T-helper 1 cell treated with Interleukin-12 subunit alpha and Interleukin-12 subunit beta and Interleukin-4 antibody, amounts not matched to agents 30 μg/mL and 1 μg/mL, for 36 hours (primary cell): Measurements from ENCODE around the gene TMC4.

Experiments
- H3K27ac Mint-ChIP-seq: one replicate; pipeline ENCODE4 v1.8.0; 2021; ENCODE audit warnings: mild to moderate bottlenecking, mixed read lengths
- H3K27me3 Mint-ChIP-seq: one replicate; pipeline ENCODE4 v1.8.0; 2021; ENCODE audit warnings: low read depth, mixed read lengths
- H3K36me3 Mint-ChIP-seq: one replicate; pipeline ENCODE4 v1.8.0; 2021; ENCODE audit warnings: low read depth, mixed read lengths
- H3K4me1 Mint-ChIP-seq: one replicate; pipeline ENCODE4 v1.8.0; 2021; ENCODE audit warnings: low read depth, mixed read lengths
- H3K4me3 Mint-ChIP-seq: one replicate; pipeline ENCODE4 v1.8.0; 2021; ENCODE audit warnings: mild to moderate bottlenecking, moderate library complexity, mixed read lengths
- H3K9me3 Mint-ChIP-seq: one replicate; pipeline ENCODE4 v1.8.0; 2021; ENCODE audit warnings: mixed read lengths

Gene TMC4

GRCh38 chr19:54145541-54146158 is 27.3 kb downstream of the TMC4 start:
- Mint-ChIP-seq H3K36me3 (peaks cover 53% of the 10 kb centered on the region), H3K27ac (no peak overlapping the region), H3K9me3 (no peaks in the 10 kb centered on the region), H3K27me3 (no peaks in the 10 kb centered on the region), H3K4me3 (no peak overlapping the region), H3K4me1 (peaks cover 6% of the 10 kb centered on the region)

GRCh38 chr19:54142166-54142780 is 30.7 kb downstream of the TMC4 start:
- no peak overlapping the region for H3K4me3 Mint-ChIP-seq
- H3K27ac Mint-ChIP-seq = no peak overlapping the region
- peaks cover 23% of the 10 kb centered on the region for H3K4me1 Mint-ChIP-seq
- H3K27me3 Mint-ChIP-seq = no peaks in the 10 kb centered on the region
- H3K9me3 Mint-ChIP-seq = no peaks in the 10 kb centered on the region
- peaks cover 44% of the 10 kb centered on the region for H3K36me3 Mint-ChIP-seq

- no peak overlapping the region for H3K27ac Mint-ChIP-seq
- H3K4me3 Mint-ChIP-seq = no peak overlapping the region
- H3K9me3 Mint-ChIP-seq = no peaks in the 10 kb centered on the region
- H3K36me3 Mint-ChIP-seq = peaks cover 37% of the 10 kb centered on the region
- H3K4me1 Mint-ChIP-seq = peaks cover 25% of the 10 kb centered on the region
- H3K27me3 Mint-ChIP-seq = no peaks in the 10 kb centered on the region
Observed at GRCh38 chr19:54141356-54141755, 31.6 kb downstream of the TMC4 start.

GRCh38 chr19:54138489-54139256 is 34.3 kb downstream of the TMC4 start:
- Mint-ChIP-seq H3K9me3 (no peaks in the 10 kb centered on the region), H3K27ac (peak overlapping the region; percentile 88), H3K36me3 (peaks cover 19% of the 10 kb centered on the region), H3K4me3 (peak overlapping the region; percentile 85), H3K27me3 (no peaks in the 10 kb centered on the region), H3K4me1 (peaks cover 36% of the 10 kb centered on the region)

- no peaks in the 10 kb centered on the region for H3K9me3 Mint-ChIP-seq
- peaks cover 36% of the 10 kb centered on the region for H3K4me1 Mint-ChIP-seq
- peaks cover 12% of the 10 kb centered on the region for H3K36me3 Mint-ChIP-seq
- peak within 1 kb of the TSS; percentile 85 for H3K4me3 Mint-ChIP-seq
- H3K27ac Mint-ChIP-seq = peak within 1 kb of the TSS; percentile 88
- no peaks in the 10 kb centered on the region for H3K27me3 Mint-ChIP-seq
Observed at GRCh38 chr19:54137699-54138488, 35.1 kb downstream of the TMC4 start, which contains the start of gene CNOT3. TSS of gene CNOT3 (plus strand) at chr19:54137762. CDS start at chr19:54142979, 5,217 bp downstream.

- H3K27ac Mint-ChIP-seq = peak overlapping the region; percentile 82
- H3K9me3 Mint-ChIP-seq = no peaks in the 10 kb centered on the region
- peak overlapping the region; percentile 84 for H3K4me3 Mint-ChIP-seq
- no peaks in the 10 kb centered on the region for H3K27me3 Mint-ChIP-seq
- H3K4me1 Mint-ChIP-seq = peaks cover 36% of the 10 kb centered on the region
- peaks cover 10% of the 10 kb centered on the region for H3K36me3 Mint-ChIP-seq
Observed at GRCh38 chr19:54136864-54137698, 35.9 kb downstream of the TMC4 start.

GRCh38 chr19:54136086-54136863 is 36.7 kb downstream of the TMC4 start:
- Mint-ChIP-seq H3K27me3 (no peaks in the 10 kb centered on the region), H3K9me3 (no peaks in the 10 kb centered on the region), H3K4me1 (peaks cover 32% of the 10 kb centered on the region), H3K4me3 (peak overlapping the region; percentile 84), H3K36me3 (peaks cover 10% of the 10 kb centered on the region), H3K27ac (peak overlapping the region; percentile 82)

- H3K27me3 Mint-ChIP-seq = no peaks in the 10 kb centered on the region
- peak overlapping the region; percentile 61 for H3K27ac Mint-ChIP-seq
- peaks cover 19% of the 10 kb centered on the region for H3K4me1 Mint-ChIP-seq
- no peak overlapping the region for H3K4me3 Mint-ChIP-seq
- H3K36me3 Mint-ChIP-seq = peaks cover 5% of the 10 kb centered on the region
- no peaks in the 10 kb centered on the region for H3K9me3 Mint-ChIP-seq
Observed at GRCh38 chr19:54133957-54134590, 38.9 kb downstream of the TMC4 start.

- Mint-ChIP-seq H3K27me3 (no peaks in the 10 kb centered on the region), H3K27ac (no peak overlapping the region), H3K4me3 (no peak overlapping the region), H3K4me1 (peaks cover 13% of the 10 kb centered on the region), H3K36me3 (peaks cover under 1% of the 10 kb centered on the region), H3K9me3 (no peaks in the 10 kb centered on the region)
Observed at GRCh38 chr19:54133312-54133956, 39.5 kb downstream of the TMC4 start.

- H3K27me3 Mint-ChIP-seq = no peaks in the 10 kb centered on the region
- peaks cover 5% of the 10 kb centered on the region for H3K4me1 Mint-ChIP-seq
- no peak overlapping the region for H3K4me3 Mint-ChIP-seq
- H3K9me3 Mint-ChIP-seq = no peaks in the 10 kb centered on the region
- peaks cover 16% of the 10 kb centered on the region for H3K36me3 Mint-ChIP-seq
- no peak overlapping the region for H3K27ac Mint-ChIP-seq
Observed at GRCh38 chr19:54129617-54129996, 43.4 kb downstream of the TMC4 start.

GRCh38 chr19:54128796-54129616 is 44.0 kb downstream of the TMC4 start:
- H3K4me3 Mint-ChIP-seq = no peak overlapping the region
- H3K27me3 Mint-ChIP-seq = no peaks in the 10 kb centered on the region
- no peaks in the 10 kb centered on the region for H3K4me1 Mint-ChIP-seq
- no peak overlapping the region for H3K27ac Mint-ChIP-seq
- H3K9me3 Mint-ChIP-seq = no peaks in the 10 kb centered on the region
- peaks cover 16% of the 10 kb centered on the region for H3K36me3 Mint-ChIP-seq

- H3K27ac Mint-ChIP-seq = no peak overlapping the region
- H3K27me3 Mint-ChIP-seq = no peaks in the 10 kb centered on the region
- peaks cover 16% of the 10 kb centered on the region for H3K36me3 Mint-ChIP-seq
- H3K4me1 Mint-ChIP-seq = no peaks in the 10 kb centered on the region
- no peak overlapping the region for H3K4me3 Mint-ChIP-seq
- H3K9me3 Mint-ChIP-seq = no peaks in the 10 kb centered on the region
Observed at GRCh38 chr19:54128441-54128725, 44.6 kb downstream of the TMC4 start.
